ENCODE results near the gene PEX13.
"Not testable (repeated sequence)": the region's sequence is repeated elsewhere in the genome, so short reads cannot be mapped to it uniquely, and the experiment has no call there.

PEX13 gene

DNA sequence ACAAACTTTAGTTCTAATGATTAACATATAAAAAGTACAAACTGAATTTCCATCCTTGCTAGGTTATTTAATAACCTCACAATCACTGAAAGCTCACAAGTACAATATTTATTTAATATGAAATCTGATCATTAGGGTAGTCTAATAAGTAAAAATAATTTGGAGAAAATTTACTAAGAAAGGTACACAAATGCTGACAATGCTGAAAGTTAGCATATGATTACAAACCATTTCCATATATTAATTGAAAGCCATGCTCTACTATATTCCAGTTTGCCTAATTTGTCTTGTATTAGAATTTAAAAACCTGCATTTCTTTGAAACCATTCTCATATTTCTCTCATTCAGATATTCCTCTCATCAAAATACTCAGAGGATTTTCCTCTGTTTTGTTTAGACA lies 8.2 kb upstream of the PEX13 start:
- DNase-seq, result no peak

DNA sequence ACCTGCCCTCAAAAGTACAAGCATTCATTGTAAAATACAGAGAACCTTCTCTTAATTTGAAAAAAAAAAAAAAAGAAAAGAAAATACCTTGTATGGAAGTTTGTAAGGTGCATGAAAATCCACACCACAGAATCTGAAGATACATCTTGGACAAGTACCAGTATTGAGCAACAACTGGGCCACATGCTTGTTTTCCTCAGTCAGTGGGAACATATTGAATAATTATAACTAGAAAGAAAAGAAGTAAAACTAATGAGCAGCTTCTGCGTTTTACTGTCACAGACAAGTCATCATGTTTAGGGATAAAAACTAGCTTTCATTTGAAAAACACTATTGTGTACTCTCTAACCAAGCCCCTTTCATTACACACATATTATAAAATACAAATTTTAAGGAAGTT lies 5.8 kb upstream of the PEX13 start:
- DNase-seq, result no peak

DNA sequence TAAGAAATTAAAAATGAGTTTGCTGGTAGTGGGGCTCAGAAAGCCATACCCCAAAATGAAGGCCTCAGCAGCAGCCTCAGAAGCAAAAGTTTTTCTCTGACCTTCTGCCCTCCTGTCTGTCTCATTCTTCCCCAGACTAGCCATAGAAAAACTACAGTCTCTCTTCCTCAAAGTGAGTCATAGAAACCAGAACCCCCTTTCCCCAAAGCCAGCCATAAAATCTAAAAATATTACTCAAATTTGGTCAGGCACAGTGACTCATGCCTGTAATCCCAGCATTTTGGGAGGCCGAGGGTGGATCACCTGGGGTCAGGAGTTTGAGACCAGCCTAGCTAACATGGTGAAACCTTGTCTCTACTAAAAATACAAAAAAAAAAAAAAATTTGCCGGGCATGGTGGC lies 5.2 kb upstream of the PEX13 start:
- peak; percentile 7 for DNase-seq

DNA sequence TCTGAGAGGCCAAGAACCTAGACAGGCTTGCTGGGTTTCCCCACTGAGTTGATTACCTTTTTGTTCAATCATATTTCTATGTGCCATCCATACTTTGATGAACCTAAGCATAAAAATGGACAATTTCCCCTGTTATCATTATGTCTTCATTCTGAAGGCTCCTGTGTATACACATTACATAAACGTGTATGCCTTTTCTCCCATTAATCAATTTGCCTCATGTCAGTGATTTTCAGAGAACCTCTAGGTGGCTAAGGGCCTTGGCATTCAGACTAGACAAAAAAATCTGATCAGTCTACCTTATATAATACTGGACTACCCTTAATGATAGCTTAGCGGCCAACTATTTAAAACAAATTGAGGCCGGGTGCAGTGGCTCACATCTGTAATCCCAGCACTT lies 4.1 kb upstream of the PEX13 start:
- DNase-seq, result no peak

DNA sequence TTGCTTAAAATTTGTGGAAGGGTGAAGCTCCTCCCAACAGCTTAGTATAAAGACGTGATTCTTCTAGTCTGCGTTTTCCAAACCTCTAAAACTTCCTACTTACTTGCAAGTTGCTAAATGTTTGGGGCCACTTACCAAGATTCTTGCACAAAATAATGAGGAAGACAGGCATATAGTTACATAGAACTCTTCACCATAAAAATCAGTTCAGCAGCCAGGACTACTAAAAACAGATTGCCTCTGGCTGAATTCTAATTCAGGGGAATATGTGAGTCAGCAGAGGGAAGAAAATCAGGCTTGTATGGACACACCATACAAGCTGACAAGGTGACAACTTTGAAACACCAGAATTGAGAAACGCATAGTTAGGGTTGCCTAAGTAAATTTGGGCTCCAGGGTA lies 2.8 kb upstream of the PEX13 start:
- DNase-seq, result no peak

DNA sequence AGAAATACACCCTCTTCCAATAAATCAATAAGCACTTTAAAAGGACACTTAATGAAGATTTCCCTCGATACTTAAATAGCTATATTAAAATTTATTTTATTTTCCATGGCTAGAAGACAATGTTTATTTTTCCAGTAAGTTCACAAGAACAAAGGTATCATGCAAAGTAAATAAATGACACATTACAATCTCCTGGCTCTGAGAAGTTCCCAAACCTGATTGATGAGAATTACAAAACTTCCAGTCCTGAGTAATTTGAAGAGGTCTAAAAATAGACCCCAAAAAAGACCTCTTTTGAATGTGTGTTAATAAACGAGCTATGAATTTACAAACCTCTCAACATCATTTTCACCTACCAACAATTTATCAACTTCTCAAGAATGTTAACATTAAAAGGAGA lies 1.5 kb upstream of the PEX13 start:
- no peak for DNase-seq

DNA sequence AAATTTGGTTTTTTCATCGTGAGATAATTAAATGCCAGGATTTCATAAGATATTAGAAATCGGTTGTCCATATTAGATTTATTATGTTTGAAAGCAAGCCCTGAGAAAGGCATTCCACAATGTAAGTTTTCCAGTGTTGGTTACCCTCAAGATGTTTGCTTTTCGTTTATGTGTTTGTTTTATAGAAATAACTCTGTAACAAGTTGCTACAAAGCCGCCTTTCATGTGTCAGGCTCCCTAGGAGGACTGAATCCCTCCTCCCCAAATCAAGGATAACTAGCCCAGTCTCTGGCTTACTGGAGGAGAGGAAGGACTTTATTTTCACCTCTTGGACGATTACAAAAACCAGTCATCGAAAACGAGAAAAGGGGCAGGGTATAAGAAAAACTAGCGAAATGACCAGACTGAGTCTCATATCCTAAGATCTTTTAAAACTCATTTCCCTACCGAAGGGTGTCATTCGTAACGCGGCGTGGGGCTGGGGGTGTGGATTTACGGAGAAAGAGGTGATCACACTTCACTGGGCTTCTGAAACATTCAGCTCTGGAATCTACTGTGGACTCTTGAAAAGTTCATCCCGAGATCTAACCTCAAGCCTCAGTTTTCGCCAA lies 1.0 kb upstream of the PEX13 start:
- no peak for DNase-seq

DNA sequence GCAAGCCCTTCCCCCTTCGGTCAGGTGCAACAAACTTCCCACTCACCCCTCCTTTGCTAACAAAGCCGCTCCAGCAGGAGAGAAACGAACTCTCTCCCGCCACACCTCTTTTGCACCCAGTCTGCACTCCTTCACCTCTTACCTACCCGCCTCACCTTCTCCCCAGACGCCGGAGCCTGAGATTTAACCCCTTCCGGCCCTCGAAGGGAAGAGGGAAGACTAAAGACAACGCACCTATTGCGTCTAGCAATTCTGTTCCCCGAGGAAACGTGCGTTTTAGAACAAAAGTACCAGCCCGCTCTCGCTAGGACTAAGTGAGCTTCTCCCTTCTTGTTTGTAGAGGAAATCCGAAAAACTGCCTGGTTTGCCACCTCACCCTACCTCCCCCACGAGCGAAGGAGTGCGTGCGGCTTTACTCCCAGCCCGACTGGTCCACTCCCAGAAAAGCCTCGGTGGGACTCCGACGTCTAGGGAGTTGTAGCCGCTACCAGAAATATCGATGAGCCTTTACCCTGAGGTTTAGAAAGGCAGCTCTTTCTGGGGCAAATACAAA lies 441 bp upstream of the PEX13 start:
- DNase-seq, result peak; percentile 77

DNA sequence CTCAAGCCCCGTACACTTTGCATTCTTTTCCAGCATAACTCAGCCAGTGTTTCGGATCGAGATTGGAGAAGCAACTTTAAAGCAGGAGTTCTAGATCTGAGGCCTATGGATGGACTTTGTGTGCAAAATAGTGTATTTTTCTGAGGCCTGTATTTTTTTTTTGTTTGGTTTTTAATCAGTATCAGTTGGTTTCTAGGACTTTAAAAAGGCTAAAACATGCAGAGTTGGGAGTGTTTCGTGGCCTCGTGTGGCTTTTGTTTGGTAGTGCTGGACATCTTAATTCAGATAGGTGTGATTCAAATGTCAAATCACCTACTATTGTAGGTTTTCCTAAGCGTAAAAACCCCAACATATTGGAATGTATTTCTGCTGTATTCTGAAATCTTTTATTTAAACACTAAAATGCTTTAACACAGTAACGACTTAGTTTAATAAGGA lies 817 bp downstream of the PEX13 start:
- DNase-seq, result no peak

DNA sequence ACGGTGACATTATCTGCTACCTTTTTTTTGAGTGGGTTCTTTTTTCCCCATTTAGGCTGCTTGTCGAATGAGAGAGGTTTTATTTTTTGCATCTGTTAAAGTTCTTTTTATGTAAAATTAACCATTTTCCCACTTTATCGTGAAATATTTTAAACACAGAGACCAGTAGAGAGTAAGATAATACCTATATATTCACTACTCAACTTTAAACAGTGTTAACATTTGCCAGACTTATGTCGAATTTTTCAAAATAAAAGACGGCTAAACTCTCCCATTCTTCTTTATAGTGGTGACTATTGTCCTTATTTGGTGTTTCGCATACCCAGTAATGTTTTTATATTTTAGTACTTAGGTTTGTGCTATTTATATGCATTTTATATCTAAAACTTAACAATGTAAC lies 1.3 kb downstream of the PEX13 start:
- DNase-seq, result no peak

DNA sequence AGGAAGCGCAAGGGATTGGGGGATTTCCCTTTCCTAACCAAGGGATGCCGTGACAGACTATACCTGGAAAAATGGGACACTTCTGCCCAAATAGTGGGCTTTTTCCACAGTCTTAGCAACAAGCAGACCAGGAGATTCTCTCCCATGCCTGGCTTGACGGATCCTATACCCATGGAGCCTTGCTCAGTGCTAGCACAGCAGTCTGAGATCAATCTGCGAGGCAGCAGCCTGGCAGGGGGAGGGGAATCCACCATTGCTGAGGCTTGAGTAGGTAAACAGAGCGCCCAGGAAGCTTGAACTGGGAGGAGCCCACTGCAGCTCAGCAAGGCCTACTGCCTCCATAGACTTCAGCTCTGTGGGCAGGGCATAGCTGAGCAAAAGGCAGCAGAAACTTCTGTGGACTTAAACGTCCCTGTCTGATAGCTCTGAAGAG lies 3.7 kb downstream of the PEX13 start:
- DNase-seq, result no peak

DNA sequence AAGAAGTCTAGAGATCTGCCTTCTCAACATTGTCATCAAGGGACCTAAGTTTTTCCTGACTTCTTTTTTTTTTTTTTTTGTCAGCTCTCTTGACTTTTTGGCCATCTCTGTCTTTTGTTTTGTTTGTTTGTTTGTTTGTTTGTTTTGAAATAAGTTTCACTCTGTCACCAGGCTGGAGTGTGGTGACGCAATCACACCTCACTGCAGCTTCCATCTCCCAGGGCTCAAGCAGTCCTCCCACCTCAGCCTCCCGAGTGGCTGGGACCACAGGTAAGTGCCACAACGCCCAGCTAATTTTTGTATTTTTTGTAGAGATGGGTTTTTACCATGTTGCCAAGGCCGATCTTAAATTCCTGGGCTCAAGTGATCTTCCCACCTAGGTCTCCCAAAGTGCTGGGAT lies 6.2 kb downstream of the PEX13 start:
- DNase-seq, result no peak

DNA sequence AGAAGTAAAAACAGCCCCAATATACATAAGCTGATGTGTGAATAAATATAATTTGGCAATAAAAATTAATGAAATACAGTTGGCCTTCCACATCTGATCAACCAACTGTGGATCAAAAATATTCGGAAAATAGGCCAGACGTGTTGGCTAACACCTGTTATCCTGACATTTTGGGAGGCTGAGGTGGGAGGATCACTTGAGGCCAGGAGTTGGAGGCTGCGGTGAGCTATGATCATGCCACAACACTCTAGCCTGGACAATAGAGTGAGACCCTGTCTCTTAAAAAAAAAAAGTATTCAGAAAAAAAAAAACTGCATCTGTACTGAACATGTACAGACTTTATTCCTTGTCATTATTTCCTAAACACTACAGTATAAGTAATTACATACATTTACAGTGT lies 12.0 kb downstream of the PEX13 start:
- no peak for DNase-seq

DNA sequence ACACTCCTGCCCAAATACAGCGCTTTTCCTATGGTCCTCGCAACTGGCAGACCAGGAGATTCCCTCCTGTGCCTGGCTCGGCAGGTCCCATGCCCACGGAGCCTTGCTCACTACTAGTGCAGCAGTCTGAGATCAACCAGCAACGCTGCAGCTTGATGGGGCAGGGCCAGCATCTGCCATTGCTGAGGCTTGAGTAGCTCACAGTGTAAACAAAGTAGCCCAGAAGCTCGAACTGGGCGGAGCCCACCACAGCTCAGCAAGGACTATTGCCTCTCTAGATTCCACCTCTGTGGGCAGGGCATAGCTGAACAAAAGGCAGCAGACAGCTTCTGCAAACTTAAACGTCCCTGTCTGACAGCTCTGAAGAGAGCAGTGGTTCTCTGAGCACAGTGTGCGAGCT lies 17.1 kb downstream of the PEX13 start:
- DNase-seq, result not testable (repeated sequence)

DNA sequence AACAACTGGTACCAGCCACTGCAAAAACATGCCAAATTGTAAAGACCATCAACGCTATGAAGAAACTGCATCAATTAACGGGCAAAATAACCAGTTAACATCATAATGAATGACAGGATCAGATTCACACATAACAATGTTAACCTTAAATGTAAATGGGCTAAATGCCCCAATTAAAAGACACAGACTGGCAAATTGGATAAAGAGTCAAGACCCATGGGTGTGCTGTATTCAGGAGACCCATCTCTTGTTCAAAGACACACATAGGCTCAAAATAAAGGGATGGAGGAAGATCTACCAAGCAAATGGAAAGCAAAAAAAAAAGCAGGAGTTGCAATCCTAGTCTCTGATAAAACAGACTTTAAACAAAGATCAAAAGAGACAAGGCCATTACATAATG lies 19.1 kb downstream of the PEX13 start:
- DNase-seq, result not testable (repeated sequence)

DNA sequence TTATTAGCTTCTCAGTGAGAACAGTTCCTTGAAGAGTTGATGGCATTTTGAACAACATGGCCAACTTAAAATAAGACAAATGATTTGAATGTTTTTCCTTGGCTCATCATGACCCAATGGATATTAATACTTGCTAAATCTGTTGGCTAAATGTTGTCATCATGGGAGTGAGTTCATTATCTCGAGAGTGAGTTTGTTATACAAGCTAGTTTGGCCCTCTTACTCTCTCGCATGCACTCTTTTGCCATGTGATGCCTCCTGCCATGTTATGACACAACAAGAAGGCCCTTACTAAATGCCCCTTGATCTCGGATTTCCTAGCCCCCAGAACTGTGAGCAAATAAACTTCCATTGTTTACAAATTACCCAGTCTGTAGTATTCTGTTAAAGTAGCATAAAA lies 25.3 kb downstream of the PEX13 start:
- DNase-seq, result no peak

DNA sequence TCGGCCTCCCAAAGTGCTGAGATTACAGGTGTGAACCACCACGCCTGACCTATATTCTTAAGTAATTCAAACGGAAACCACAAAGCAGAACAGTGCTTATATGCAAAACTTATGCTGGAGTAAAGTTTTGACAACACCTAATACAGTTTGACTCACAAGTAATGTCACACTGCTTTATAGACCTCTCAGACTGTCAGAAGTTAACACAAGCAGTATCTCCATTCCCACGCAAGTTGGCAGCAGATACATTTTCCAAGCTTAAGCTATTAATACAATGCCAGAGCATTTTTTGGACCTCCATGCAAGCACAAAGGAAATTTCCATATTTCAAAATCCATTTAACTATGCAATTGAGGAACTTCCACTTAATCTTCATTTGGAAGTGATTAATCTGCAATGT lies 27.1 kb downstream of the PEX13 start:
- DNase-seq, result no peak

DNA sequence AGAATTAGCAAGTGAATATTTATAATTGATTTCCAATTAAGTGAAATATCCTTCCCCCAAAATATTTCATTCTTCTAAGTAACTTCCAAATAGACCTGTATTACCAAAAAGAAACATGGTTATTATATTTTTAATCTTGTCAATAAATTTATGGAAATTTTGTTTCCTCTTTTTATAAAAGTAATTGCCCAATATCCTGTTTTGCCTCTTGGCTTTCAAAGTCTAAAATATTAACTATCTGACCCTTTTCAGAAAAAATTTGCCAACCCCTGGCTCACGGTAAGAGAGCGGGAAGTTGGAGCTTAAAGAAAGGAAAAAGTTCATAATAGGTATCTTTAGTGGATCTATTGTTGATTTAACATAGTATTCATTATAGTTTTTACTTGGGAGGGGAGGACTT lies 27.7 kb downstream of the PEX13 start:
- no peak for DNase-seq

DNA sequence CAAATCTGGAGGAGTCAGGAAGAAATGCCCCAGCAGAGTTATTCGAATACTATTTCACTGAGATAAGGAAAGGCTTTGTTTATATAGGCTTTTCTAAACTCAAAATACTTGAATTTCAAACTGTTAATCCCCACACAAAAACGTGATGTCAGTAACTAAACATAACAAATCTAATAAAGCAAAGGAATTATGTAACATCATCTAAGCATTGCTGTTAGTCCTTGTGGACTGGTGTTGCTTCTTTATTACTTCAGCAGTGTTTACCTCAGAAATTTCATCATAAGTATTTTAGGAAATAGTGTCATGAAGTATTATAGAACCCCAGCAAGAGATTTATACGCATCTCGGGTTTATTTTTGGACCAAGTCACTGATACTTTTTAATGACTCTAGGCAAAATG lies 28.5 kb downstream of the PEX13 start:
- DNase-seq, result no peak

DNA sequence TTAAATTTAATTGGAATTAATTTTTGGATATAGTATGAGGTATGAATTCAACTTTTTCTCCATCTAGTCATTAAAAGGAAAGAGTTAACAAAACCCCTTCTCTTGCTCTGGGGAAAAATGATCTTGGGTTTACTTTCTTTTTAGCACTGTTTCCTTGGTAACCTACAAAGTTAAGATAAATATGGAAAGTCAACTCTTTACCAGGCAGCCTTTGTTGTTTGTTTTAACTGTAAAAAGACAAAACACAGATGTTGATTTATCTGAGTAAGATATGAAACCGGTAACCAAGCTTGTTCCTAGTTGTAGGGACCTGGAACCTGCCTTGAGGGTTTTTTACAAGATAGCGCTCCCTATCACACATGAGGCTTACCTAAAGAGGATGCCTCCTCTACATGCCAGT lies 38.0 kb downstream of the PEX13 start:
- DNase-seq, result peak; percentile 6

DNA sequence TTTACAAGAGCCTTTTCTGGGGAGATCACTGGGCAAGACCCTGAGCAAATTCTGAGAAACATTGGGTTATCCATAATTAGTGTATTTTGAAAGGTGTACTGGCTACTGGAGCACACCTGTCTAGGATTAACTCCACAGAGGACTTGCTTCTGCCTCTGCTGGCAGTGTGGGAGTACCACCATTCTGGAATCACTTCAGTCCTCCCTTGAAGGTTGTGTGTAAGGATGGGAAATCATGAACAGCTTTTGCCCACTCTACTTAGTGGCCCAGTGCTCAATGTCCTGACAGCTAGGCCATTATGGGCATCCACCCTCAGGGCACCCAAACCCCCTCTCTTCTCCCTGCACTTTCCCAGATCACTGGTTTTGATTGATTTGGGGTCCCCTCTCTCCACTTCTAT lies 40.0 kb downstream of the PEX13 start:
- no peak for DNase-seq

DNA sequence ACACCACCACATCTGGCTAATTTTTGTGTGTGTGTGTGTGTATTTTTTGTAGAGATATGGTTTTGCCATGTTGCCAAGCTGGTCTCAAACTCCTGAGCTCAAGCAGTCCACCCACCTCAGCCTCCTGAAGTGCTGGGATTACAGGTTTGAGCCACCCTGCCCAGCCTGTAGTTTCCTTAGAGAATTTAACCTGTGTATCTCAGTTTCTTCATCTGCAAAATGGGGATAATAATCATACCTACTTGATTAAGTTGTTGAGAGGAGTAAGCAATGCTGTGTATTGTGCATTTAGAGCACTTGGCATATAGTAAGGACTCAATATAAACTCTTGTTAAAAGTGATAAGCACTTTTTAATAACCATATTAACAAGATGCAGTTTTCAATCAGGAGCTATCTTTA lies 41.9 kb downstream of the PEX13 start:
- DNase-seq, result no peak

DNA sequence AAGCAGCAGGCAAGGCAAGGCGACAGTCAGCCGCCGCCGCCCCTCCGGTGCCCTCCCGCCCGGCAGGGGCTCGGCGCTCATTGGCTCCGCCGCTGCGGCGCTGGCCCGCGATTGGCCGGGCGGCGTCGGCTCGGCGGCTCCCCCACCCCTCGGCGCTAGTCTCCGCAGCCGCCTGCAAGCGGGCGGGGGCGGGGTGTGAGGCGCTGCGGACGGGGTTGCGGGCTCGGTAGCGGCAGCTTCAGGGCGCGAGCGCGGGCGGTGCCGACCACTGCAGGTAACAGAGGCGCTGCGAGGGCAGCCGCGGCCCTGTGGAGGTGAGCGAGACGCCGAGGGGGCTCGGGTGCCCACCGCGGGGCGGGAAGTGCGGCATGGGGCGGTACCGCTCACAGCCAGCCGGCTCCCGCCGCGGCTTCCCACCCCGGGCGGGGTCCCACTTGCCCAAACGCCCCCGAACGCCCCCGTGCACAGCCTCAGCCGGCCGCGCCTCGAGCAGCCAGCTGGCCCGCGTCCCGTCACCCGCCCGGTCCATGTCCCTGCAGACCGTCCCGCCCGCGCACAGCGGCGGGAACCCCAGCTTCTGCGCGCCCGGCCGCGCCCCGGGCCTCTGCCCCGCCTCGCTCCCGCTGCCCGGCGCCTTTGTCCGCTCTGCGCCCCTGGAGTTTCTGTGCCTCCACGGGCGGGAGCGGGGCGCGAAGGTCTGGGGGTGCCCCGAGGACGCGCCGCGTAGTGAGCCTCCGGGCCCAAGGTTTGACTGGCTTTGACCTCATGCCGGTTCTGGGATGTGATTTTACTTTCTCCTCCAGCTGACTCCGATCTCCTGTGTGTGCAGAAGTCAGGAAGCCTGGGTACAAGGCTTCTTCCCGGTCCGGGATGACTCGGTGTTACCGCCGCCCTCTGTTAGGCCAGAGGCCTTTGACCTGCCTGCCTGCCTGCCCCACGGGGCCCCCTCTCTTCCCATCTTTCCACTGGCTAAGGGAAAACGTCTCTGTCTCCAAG lies 48.5 kb downstream of the PEX13 start, which contains the start of gene SANBR:
SANBR (plus strand) TSS at position 158 of the 996 bp plus-strand sequence. CDS start 4,480 bp downstream, outside the sequence.
- DNase-seq, result peak; percentile 84

DNA sequence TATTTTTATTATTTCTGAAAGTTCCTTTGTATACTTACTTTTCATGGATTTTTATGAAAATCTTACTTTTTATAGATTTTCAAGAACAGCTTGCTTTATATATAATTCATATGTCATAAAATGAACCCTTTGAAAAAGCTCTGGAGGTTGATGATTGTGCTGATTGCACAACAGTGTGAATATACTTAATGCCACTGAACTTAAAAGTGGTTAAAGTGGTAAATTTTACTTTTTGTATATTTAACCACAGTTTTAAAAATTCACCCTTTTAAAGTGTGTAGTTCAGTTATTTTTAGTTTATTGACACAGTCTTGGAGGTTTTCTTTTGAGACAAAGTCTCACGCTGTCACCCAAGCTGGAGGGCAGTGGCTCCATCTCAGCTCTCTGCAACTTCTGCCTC lies 56.6 kb downstream of the PEX13 start:
- DNase-seq, result no peak

Measured in CD4-positive, alpha-beta T cell treated with Interleukin-17A for 1 hour (primary cell).